Nephron (organoid): Measurements from ENCODE around the gene SPINT3.

ENCODE experiments used
- H3K27ac Mint-ChIP-seq, 3 experiments: 2 replicates each; pipeline ENCODE4 v1.8.0; 2020; ENCODE audit warnings: mixed read lengths in 3 of 3, mild to moderate bottlenecking in 2 of 3, moderate library complexity in 1 of 3
- H3K27me3 Mint-ChIP-seq: 2 replicates; pipeline ENCODE4 v1.8.0; 2021; ENCODE audit warnings: low read depth, mild to moderate bottlenecking, moderate library complexity, mixed read lengths
- H3K36me3 Mint-ChIP-seq: 2 replicates; pipeline ENCODE4 v1.8.0; 2020; ENCODE audit warnings: low read depth, mixed read lengths
- H3K4me1 Mint-ChIP-seq: 2 replicates; pipeline ENCODE4 v1.8.0; 2020; ENCODE audit warnings: mixed read lengths
- H3K4me3 Mint-ChIP-seq, 3 experiments: 2 replicates each; pipeline ENCODE4 v1.8.0; 2020; ENCODE audit warnings: mild to moderate bottlenecking in 3 of 3, mixed read lengths in 3 of 3, moderate library complexity in 2 of 3
- H3K9me3 Mint-ChIP-seq: 2 replicates; pipeline ENCODE4 v1.8.0; 2020; ENCODE audit warnings: mixed read lengths
- CTCF ChIP-seq, 3 experiments: fragments of 200-600 bp; sonication (generic); IDR thresholded peaks; one replicate each; pipeline ENCODE4 v1.5.0; 2021; ENCODE audit warnings: antibody characterized with exemption in 3 of 3; ENCODE audit not compliant: unreplicated experiment in 3 of 3

Gene SPINT3

GRCh38 chr20:45463709-45464108 is 51.7 kb downstream of the SPINT3 start:
- no peak overlapping the region for H3K4me3 Mint-ChIP-seq
- TF ChIP-seq CTCF (IDR thresholded peaks at IDR 0.05; ENCODE audit: unreplicated experiment in 3 of 3) = no peak
- H3K9me3 Mint-ChIP-seq = no peaks in the 10 kb centered on the region
- no peak overlapping the region for H3K27ac Mint-ChIP-seq
- H3K27me3 Mint-ChIP-seq = peaks cover 10% of the 10 kb centered on the region
- H3K4me1 Mint-ChIP-seq = no peaks in the 10 kb centered on the region
- H3K36me3 Mint-ChIP-seq = no peaks in the 10 kb centered on the region

DNA sequence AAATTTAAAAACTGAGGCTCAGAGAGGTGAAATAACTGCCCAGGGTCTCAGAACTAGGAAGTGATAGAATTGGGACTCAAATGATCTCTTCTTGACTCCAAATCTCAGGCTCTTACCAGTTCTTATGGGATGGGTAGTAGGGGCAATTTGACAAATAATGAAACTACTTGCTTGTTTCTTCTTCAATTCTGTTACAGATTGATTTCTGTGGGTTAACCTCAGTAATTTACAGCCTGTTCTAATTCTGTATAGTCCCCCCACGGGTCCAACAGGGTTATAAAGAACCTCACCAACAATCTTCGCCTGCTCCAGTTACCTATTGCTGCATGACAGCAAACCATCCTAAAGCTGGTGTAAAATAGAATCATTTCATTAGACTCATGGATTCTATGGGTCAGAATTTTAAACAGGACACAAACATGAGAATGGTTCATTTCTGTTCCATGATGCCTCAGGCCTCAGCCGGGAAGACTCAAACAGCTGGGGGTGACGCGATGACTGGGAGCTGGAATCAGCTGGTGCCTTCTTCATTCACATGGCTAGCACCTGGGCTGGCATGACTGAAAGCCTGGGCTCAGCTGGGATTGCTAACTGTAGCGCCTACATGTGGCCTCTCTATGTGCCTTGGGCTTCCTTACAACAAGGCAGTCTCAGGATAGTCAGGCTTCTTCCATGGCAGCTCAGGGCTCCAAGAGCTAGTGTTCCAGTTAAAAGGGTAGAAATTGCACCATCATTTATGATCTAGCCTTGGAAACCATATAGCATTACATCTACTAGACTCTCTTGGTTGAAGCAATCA is 52.5 kb downstream of the SPINT3 start:
- Mint-ChIP-seq H3K9me3 (no peaks in the 10 kb centered on the region), H3K4me1 (no peaks in the 10 kb centered on the region), H3K27ac (no peak overlapping the region), H3K4me3 (no peak overlapping the region), H3K36me3 (no peaks in the 10 kb centered on the region), H3K27me3 (peaks cover 4% of the 10 kb centered on the region)
- no peak for TF ChIP-seq CTCF (IDR thresholded peaks at IDR 0.05; ENCODE audit: unreplicated experiment in 3 of 3)
